Measurements from ENCODE around the gene SNRNP48. TPM values are rescaled to one million over a fixed set of nuclear protein-coding genes. Genes with fewer than 3 reads are reported as not detected.

Gene SNRNP48
- total RNA-seq, 1 donor from 2014 or later, result 9.7 TPM

GRCh38 chr6:7642791-7643190, 52.8 kb downstream of the SNRNP48 start:
- no peaks in the 10 kb centered on the region for H3K36me3 Mint-ChIP-seq (ENCODE audit: low read depth)

DNA sequence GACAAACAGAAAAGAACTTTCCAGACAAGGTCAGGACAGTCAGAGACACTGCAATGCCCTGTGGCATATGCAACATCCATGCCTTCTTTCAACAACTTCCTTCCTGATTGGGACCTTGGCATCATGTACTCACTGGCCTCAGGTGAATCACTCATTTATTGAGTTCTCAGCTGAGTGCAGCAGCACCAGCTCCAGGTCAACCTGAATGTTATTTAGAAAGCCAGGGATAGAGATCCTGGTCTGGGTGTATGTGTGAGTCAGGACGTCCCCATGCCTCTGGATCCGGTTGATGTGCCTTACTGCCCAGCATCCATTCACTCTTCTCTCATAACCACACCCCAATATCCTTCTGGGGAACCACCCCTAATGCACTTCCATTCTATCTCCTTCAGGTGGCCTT, 54.4 kb downstream of the SNRNP48 start:
- H3K9me3 Mint-ChIP-seq (ENCODE audit: low read depth), result no peaks in the 10 kb centered on the region
- no peak overlapping the region for H3K4me3 Mint-ChIP-seq (ENCODE audit: unreplicated experiment)
- peaks cover 6% of the 10 kb centered on the region for H3K4me1 Mint-ChIP-seq (ENCODE audit: low read depth)
- no peaks in the 10 kb centered on the region for H3K36me3 Mint-ChIP-seq (ENCODE audit: low read depth)
- TF ChIP-seq, protein P1, sequence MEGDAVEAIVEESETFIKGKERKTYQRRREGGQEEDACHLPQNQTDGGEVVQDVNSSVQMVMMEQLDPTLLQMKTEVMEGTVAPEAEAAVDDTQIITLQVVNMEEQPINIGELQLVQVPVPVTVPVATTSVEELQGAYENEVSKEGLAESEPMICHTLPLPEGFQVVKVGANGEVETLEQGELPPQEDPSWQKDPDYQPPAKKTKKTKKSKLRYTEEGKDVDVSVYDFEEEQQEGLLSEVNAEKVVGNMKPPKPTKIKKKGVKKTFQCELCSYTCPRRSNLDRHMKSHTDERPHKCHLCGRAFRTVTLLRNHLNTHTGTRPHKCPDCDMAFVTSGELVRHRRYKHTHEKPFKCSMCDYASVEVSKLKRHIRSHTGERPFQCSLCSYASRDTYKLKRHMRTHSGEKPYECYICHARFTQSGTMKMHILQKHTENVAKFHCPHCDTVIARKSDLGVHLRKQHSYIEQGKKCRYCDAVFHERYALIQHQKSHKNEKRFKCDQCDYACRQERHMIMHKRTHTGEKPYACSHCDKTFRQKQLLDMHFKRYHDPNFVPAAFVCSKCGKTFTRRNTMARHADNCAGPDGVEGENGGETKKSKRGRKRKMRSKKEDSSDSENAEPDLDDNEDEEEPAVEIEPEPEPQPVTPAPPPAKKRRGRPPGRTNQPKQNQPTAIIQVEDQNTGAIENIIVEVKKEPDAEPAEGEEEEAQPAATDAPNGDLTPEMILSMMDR (IDR thresholded peaks at IDR 0.05), result no peak
- DNase-seq (ENCODE audit: low spot score), result no peak
- H3K27ac Mint-ChIP-seq (ENCODE audit: unreplicated experiment), result no peak overlapping the region
- H3K27me3 Mint-ChIP-seq (ENCODE audit: low read depth), result no peaks in the 10 kb centered on the region

More at GRCh38 chr6:7642791-7643190, 52.8 kb downstream of the SNRNP48 start:
- TF ChIP-seq, protein P1 (IDR thresholded peaks at IDR 0.05), result no peak
- DNase-seq (ENCODE audit: low spot score), result no peak
- H3K27ac Mint-ChIP-seq (ENCODE audit: unreplicated experiment), result no peak overlapping the region
- peaks cover 6% of the 10 kb centered on the region for H3K4me1 Mint-ChIP-seq (ENCODE audit: low read depth)
- no peaks in the 10 kb centered on the region for H3K9me3 Mint-ChIP-seq (ENCODE audit: low read depth)
- H3K4me3 Mint-ChIP-seq (ENCODE audit: unreplicated experiment), result no peak overlapping the region
- H3K27me3 Mint-ChIP-seq (ENCODE audit: low read depth), result no peaks in the 10 kb centered on the region

DNA sequence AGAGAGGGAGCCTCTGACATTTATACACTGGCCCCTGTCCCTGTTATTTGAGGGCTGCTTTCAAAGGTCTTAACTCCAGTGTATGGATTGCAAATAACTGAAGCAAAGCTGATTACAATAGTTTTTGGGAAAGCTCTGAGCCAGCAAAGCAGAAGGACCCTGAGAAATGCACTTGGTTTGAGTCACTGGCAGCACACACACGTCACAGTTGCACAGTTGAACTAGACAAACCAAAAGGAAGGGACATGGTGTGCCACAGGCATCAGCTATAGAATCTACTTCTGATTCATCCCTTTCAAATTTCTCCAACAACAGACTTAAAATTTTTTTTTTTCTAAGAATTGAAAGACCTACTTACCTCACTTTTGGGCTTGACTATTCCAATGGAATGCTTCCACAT, 56.4 kb downstream of the SNRNP48 start:
- H3K27me3 Mint-ChIP-seq (ENCODE audit: low read depth), result no peaks in the 10 kb centered on the region
- no peak overlapping the region for H3K27ac Mint-ChIP-seq (ENCODE audit: unreplicated experiment)
- H3K9me3 Mint-ChIP-seq (ENCODE audit: low read depth), result no peaks in the 10 kb centered on the region
- no peak for DNase-seq (ENCODE audit: low spot score)
- H3K4me1 Mint-ChIP-seq (ENCODE audit: low read depth), result peaks cover 12% of the 10 kb centered on the region
- H3K36me3 Mint-ChIP-seq (ENCODE audit: low read depth), result no peaks in the 10 kb centered on the region
- TF ChIP-seq, protein P1 (IDR thresholded peaks at IDR 0.05), result no peak
- no peak overlapping the region for H3K4me3 Mint-ChIP-seq (ENCODE audit: unreplicated experiment)

- Mint-ChIP-seq H3K4me3 (ENCODE audit: unreplicated experiment) (no peak overlapping the region), H3K27ac (ENCODE audit: unreplicated experiment) (no peak overlapping the region), H3K36me3 (ENCODE audit: low read depth) (no peaks in the 10 kb centered on the region), H3K27me3 (ENCODE audit: low read depth) (no peaks in the 10 kb centered on the region), H3K9me3 (ENCODE audit: low read depth) (no peaks in the 10 kb centered on the region), H3K4me1 (ENCODE audit: low read depth) (peaks cover 12% of the 10 kb centered on the region)
- TF ChIP-seq, protein P1 (IDR thresholded peaks at IDR 0.05), result no peak
- DNase-seq (ENCODE audit: low spot score), result no peak
Measured at GRCh38 chr6:7647504-7647903, 57.5 kb downstream of the SNRNP48 start.

- H3K9me3 Mint-ChIP-seq (ENCODE audit: low read depth), result no peaks in the 10 kb centered on the region
- H3K36me3 Mint-ChIP-seq (ENCODE audit: low read depth), result no peaks in the 10 kb centered on the region
- H3K4me3 Mint-ChIP-seq (ENCODE audit: unreplicated experiment), result no peak overlapping the region
- no peak overlapping the region for H3K27ac Mint-ChIP-seq (ENCODE audit: unreplicated experiment)
- DNase-seq (ENCODE audit: low spot score), result no peak
- TF ChIP-seq, protein P1 (IDR thresholded peaks at IDR 0.05), result no peak
- peaks cover 3% of the 10 kb centered on the region for H3K27me3 Mint-ChIP-seq (ENCODE audit: low read depth)
- H3K4me1 Mint-ChIP-seq (ENCODE audit: low read depth), result peaks cover 12% of the 10 kb centered on the region
Measured at GRCh38 chr6:7649037-7649810, 59.2 kb downstream of the SNRNP48 start.
